ENCODE measurements around the gene TNPO3. TPM values are rescaled to one million over a fixed set of nuclear protein-coding genes. Genes with fewer than 3 reads are reported as not detected.

TNPO3 gene
- total RNA-seq, 6 experiments from 2014 or later: 38.5 to 52.5 (median 45.0) TPM

GRCh38 chr7:128974241-128974934, 80.5 kb downstream of the TNPO3 start:
- Mint-ChIP-seq H3K36me3 (ENCODE audit: low read depth) (peaks cover 43% of the 10 kb centered on the region), H3K4me3 (no peak overlapping the region), H3K9me3 (no peaks in the 10 kb centered on the region), H3K4me1 (ENCODE audit: low read depth) (peaks cover 7% of the 10 kb centered on the region; the same call in 1 of the 2 replicates), H3K27me3 (ENCODE audit: insufficient read depth) (no peaks in the 10 kb centered on the region; the same call in 1 of the 2 replicates), H3K27ac (peak overlapping the region; percentile 70)
- TF ChIP-seq CTCF (IDR thresholded peaks at IDR 0.05): no peak
- DNase-seq: peak; percentile 79

GRCh38 chr7:128968624-128969023, 86.3 kb downstream of the TNPO3 start:
- Mint-ChIP-seq H3K4me1 (ENCODE audit: low read depth) (peaks cover 3% of the 10 kb centered on the region), H3K4me3 (no peak overlapping the region), H3K27ac (no peak overlapping the region), H3K9me3 (no peaks in the 10 kb centered on the region), H3K27me3 (ENCODE audit: insufficient read depth) (peaks cover 2% of the 10 kb centered on the region), H3K36me3 (ENCODE audit: low read depth) (peaks cover 43% of the 10 kb centered on the region)
- no peak for TF ChIP-seq CTCF (IDR thresholded peaks at IDR 0.05)
- no peak for DNase-seq

- Mint-ChIP-seq H3K4me1 (ENCODE audit: low read depth) (peaks cover 17% of the 10 kb centered on the region), H3K36me3 (ENCODE audit: low read depth) (peaks cover 34% of the 10 kb centered on the region), H3K27ac (no peak overlapping the region), H3K9me3 (no peaks in the 10 kb centered on the region), H3K4me3 (no peak overlapping the region), H3K27me3 (ENCODE audit: insufficient read depth) (peaks cover 2% of the 10 kb centered on the region; the same call in 1 of the 2 replicates)
- no peak for TF ChIP-seq CTCF (IDR thresholded peaks at IDR 0.05)
- no peak for DNase-seq
Measured at GRCh38 chr7:128963327-128963757, 91.6 kb downstream of the TNPO3 start.

GRCh38 chr7:128962899-128963298, 92.0 kb downstream of the TNPO3 start:
- Mint-ChIP-seq H3K4me1 (ENCODE audit: low read depth) (peaks cover 17% of the 10 kb centered on the region), H3K36me3 (ENCODE audit: low read depth) (peaks cover 34% of the 10 kb centered on the region), H3K27me3 (ENCODE audit: insufficient read depth) (peaks cover 2% of the 10 kb centered on the region; the same call in 1 of the 2 replicates), H3K9me3 (no peaks in the 10 kb centered on the region), H3K27ac (no peak overlapping the region), H3K4me3 (no peak overlapping the region)
- no peak for TF ChIP-seq CTCF (IDR thresholded peaks at IDR 0.05)
- no peak for DNase-seq

- no peak for TF ChIP-seq CTCF (IDR thresholded peaks at IDR 0.05)
- Mint-ChIP-seq H3K27me3 (ENCODE audit: insufficient read depth) (peaks cover 2% of the 10 kb centered on the region; the same call in 1 of the 2 replicates), H3K9me3 (no peaks in the 10 kb centered on the region), H3K4me3 (no peak overlapping the region), H3K27ac (no peak overlapping the region), H3K36me3 (ENCODE audit: low read depth) (peaks cover 32% of the 10 kb centered on the region), H3K4me1 (ENCODE audit: low read depth) (peaks cover 17% of the 10 kb centered on the region)
- no peak for DNase-seq
Measured at GRCh38 chr7:128961030-128961659, 93.8 kb downstream of the TNPO3 start.

All from HFFc6 (cell line).